Osteoblast (primary cell): ENCODE results near the gene TRHDE. TPM values are rescaled to one million over a fixed set of nuclear protein-coding genes. Genes with fewer than 3 reads are reported as not detected.

Source experiments
- DNase-seq: peaks from one replicate; pipeline ENCODE4 v3.0.0; 2011; ENCODE audit warnings: low spot score, mixed read lengths; ENCODE audit not compliant: insufficient read length; ENCODE audit errors: missing footprints
- H2AFZ ChIP-seq: 2 replicates; pipeline ENCODE4 v1.6.0; 2011; ENCODE audit warnings: mild to moderate bottlenecking, low read length
- H3K27ac ChIP-seq: 2 replicates; pipeline ENCODE4 v1.5.1; 2011; ENCODE audit warnings: mild to moderate bottlenecking, low read depth, low read length, moderate library complexity
- H3K27me3 ChIP-seq: 2 replicates; pipeline ENCODE4 v1.6.0; 2012; ENCODE audit warnings: mild to moderate bottlenecking, control low read depth, inconsistent platforms, low read length, moderate library complexity; ENCODE audit not compliant: insufficient read depth
- H3K36me3 ChIP-seq: 2 replicates; pipeline ENCODE4 v1.5.1; 2011; ENCODE audit warnings: mild to moderate bottlenecking, low read length, control low read depth, moderate library complexity; ENCODE audit not compliant: insufficient read depth
- H3K4me1 ChIP-seq: 2 replicates; pipeline ENCODE4 v1.5.1; 2011; ENCODE audit warnings: mild to moderate bottlenecking, low read length, control low read depth, moderate library complexity; ENCODE audit not compliant: insufficient read depth
- H3K4me2 ChIP-seq: 2 replicates; pipeline ENCODE4 v1.6.0; 2011; ENCODE audit warnings: mild to moderate bottlenecking, low read length; ENCODE audit not compliant: insufficient read depth
- H3K4me3 ChIP-seq: fragments of 200-600 bp; sonication (generic); 3 replicates; pipeline ENCODE4 v1.5.1; 2012; ENCODE audit warnings: mild to moderate bottlenecking, low read length, inconsistent platforms; ENCODE audit not compliant: insufficient read depth
- H3K79me2 ChIP-seq: 2 replicates; pipeline ENCODE4 v1.6.0; 2012; ENCODE audit warnings: mild to moderate bottlenecking, low read length, control low read depth, inconsistent platforms; ENCODE audit not compliant: insufficient read depth
- H3K9me3 ChIP-seq: 2 replicates; pipeline ENCODE4 v1.5.1; 2011; ENCODE audit warnings: low read depth, low read length, control low read depth
- H4K20me1 ChIP-seq: 2 replicates; pipeline ENCODE4 v1.6.0; 2012; ENCODE audit warnings: mild to moderate bottlenecking, low read length, control low read depth; ENCODE audit not compliant: insufficient read depth
- total RNA-seq: library from RNA; depleted of rRNA; stranded (reverse); fragments of >200 nt; gene quantifications from 2 replicates; pipeline ENCODE4 v1.2.3, GENCODE V29; 2012
- TF ChIP-seq, protein P1 (sequence below): IDR thresholded peaks from 2 replicates; pipeline ENCODE4 v1.5.1; 2011; ENCODE audit warnings: mild to moderate bottlenecking, low read depth, low read length, moderate library complexity; ENCODE audit errors: extremely low read depth

Gene TRHDE
- total RNA-seq, 1 donor, result under 0.01 TPM

DNA sequence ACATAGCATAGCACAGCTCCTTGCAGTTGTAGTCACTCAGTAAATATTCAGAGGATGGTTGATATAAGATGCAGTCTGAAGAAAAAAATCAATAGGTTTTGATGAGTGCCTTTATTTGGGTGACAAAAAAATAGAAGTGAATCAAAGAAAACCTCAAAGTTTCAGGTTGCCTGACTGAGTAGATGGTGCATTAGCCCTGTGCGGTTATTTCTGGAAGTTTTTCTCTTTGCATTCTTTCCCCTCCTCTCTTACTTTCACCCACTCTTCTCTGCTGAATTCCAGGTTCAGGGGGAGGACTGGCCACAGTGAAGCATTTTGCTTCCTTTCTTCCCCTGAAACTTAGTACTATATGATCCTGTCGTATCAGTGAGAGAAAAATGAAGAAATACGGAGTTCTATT, 28.6 kb downstream of the TRHDE start:
- TF ChIP-seq, protein P1, sequence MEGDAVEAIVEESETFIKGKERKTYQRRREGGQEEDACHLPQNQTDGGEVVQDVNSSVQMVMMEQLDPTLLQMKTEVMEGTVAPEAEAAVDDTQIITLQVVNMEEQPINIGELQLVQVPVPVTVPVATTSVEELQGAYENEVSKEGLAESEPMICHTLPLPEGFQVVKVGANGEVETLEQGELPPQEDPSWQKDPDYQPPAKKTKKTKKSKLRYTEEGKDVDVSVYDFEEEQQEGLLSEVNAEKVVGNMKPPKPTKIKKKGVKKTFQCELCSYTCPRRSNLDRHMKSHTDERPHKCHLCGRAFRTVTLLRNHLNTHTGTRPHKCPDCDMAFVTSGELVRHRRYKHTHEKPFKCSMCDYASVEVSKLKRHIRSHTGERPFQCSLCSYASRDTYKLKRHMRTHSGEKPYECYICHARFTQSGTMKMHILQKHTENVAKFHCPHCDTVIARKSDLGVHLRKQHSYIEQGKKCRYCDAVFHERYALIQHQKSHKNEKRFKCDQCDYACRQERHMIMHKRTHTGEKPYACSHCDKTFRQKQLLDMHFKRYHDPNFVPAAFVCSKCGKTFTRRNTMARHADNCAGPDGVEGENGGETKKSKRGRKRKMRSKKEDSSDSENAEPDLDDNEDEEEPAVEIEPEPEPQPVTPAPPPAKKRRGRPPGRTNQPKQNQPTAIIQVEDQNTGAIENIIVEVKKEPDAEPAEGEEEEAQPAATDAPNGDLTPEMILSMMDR, result no peak
- Histone ChIP-seq H3K79me2 (no peaks in the 10 kb centered on the region), H3K4me1 (peaks cover 9% of the 10 kb centered on the region), H3K27ac (no peak overlapping the region), H3K9me3 (no peaks in the 10 kb centered on the region), H3K27me3 (no peaks in the 10 kb centered on the region), H4K20me1 (no peaks in the 10 kb centered on the region), H3K4me3 (no peak overlapping the region), H3K36me3 (no peaks in the 10 kb centered on the region), H2AFZ (no peak overlapping the region), H3K4me2 (no peak overlapping the region)
- DNase-seq, result no peak

DNA sequence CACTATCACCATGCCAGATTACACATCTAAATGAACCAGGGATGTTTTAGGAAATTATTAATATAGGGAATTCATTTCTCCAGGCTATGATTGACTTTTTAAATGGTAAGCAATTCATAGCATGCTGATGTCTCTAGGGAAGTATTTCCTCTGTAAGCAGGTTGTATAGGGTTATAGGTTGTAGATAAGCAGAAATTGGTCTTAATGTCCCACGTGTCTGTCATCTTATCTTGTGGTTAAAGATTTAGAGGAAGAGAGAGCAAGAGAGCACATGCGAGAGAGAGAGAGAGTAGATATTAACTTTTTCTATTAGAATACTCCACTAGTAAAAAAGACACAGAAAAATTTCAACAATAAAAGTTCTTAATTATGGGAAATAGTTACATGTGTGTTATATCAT, 32.6 kb downstream of the TRHDE start:
- H3K4me1 ChIP-seq, result no peaks in the 10 kb centered on the region
- no peak for DNase-seq
- no peak overlapping the region for H2AFZ ChIP-seq
- no peaks in the 10 kb centered on the region for H3K79me2 ChIP-seq
- H3K4me2 ChIP-seq, result no peak overlapping the region
- H3K27ac ChIP-seq, result no peak overlapping the region
- H3K9me3 ChIP-seq, result no peaks in the 10 kb centered on the region
- TF ChIP-seq, protein P1, result no peak
- H3K36me3 ChIP-seq, result no peaks in the 10 kb centered on the region
- H4K20me1 ChIP-seq, result no peaks in the 10 kb centered on the region
- H3K4me3 ChIP-seq, result no peak overlapping the region
- no peaks in the 10 kb centered on the region for H3K27me3 ChIP-seq

DNA sequence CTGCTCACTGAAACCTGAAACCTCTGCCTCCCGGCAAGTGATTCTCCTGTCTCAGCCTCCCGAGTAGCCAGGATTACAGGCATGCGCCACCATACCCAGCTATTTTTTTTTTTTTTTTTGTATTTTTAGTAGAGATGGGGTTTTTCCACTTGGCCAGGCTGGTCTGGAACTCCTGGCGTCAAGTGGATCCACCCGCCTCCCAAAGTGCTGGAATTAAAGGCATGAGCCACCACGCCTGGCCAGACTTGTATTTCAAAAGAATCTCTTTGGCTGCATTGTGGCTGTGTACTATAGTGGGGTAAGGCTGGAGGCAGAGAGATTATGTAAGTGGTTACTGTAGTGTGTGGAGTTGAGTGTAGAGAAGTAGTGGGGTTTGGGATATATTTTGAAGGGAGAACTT, 35.1 kb downstream of the TRHDE start:
- Histone ChIP-seq H3K27me3 (no peaks in the 10 kb centered on the region), H3K36me3 (no peaks in the 10 kb centered on the region), H2AFZ (no peak overlapping the region), H3K4me2 (no peak overlapping the region), H3K79me2 (no peaks in the 10 kb centered on the region), H3K4me3 (no peak overlapping the region), H4K20me1 (no peaks in the 10 kb centered on the region), H3K9me3 (no peaks in the 10 kb centered on the region), H3K27ac (no peak overlapping the region), H3K4me1 (no peaks in the 10 kb centered on the region)
- TF ChIP-seq, protein P1, result no peak
- DNase-seq, result no peak

DNA sequence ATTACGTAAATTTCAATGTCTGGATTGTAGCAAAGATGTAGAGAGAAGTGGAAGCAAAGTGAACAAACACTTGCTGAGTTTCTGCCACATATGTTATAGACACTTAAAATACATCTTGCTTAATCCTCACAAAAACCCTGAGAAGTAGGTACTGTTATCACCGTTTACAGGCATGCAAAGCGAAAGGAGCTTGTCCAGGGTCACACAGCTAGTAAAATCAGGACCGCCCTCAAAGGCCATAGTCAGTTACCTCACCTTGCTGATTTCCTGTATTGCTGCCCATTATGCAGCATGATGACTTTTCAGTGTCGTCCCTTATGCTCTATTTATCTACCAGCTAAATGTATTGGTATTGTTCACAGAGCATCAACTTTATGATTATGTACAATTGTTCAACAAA, 39.8 kb downstream of the TRHDE start:
- Histone ChIP-seq H3K27ac (no peak overlapping the region), H2AFZ (no peak overlapping the region), H3K4me2 (no peak overlapping the region), H3K27me3 (no peaks in the 10 kb centered on the region), H3K4me1 (no peaks in the 10 kb centered on the region), H3K4me3 (no peak overlapping the region), H3K36me3 (no peaks in the 10 kb centered on the region), H3K9me3 (no peaks in the 10 kb centered on the region), H3K79me2 (no peaks in the 10 kb centered on the region), H4K20me1 (no peaks in the 10 kb centered on the region)
- DNase-seq, result no peak
- TF ChIP-seq, protein P1, result no peak
